Fibroblast of lung (primary cell): Measurements from ENCODE around the gene CTLA4. TPM values are rescaled to one million over a fixed set of nuclear protein-coding genes. Genes with fewer than 3 reads are reported as not detected.
A peak's percentile ranks its signal among the peaks of the same experiment; 100 is the strongest.

Experiments used
- DNase-seq, 2 donors: peaks; one replicate each; pipeline versions ENCODE4 v3.0.0 to v3.0.0-alpha.2; 2010; ENCODE audit warnings: low read depth in 2 of 2
- H2AFZ ChIP-seq: 2 replicates; pipeline ENCODE4 v1.5.1; 2012; ENCODE audit warnings: low read length, control low read depth, inconsistent platforms
- H3K27ac ChIP-seq: 2 replicates; pipeline ENCODE4 v1.5.1; 2011; ENCODE audit warnings: low read length, control low read depth; ENCODE audit not compliant: insufficient read depth
- H3K27me3 ChIP-seq: 2 replicates; pipeline ENCODE4 v1.5.1; 2011; ENCODE audit warnings: mild to moderate bottlenecking, low read length; ENCODE audit not compliant: control insufficient read depth, insufficient read depth
- H3K36me3 ChIP-seq: 2 replicates; pipeline ENCODE4 v1.5.1; 2011; ENCODE audit warnings: low read length; ENCODE audit not compliant: control insufficient read depth, insufficient read depth
- H3K4me1 ChIP-seq: 2 replicates; pipeline ENCODE4 v1.5.1; 2011; ENCODE audit warnings: low read length; ENCODE audit not compliant: control insufficient read depth, insufficient read depth; ENCODE audit errors: extremely low read depth
- H3K4me2 ChIP-seq: 2 replicates; pipeline ENCODE4 v1.5.1; 2011; ENCODE audit warnings: low read length, control low read depth; ENCODE audit not compliant: insufficient read depth; ENCODE audit errors: extremely low read depth
- H3K4me3 ChIP-seq, 4 experiments: fragments of 200-600 bp in 1 of 4; sonication (generic) in 1 of 4; replicated peaks in 1 of 4; 2 replicates each; pipeline ENCODE4 v1.5.1; 2011 to 2016; ENCODE audit warnings: low read length in 4 of 4, low read depth in 3 of 4, mild to moderate bottlenecking in 3 of 4, control low read depth in 2 of 4, inconsistent platforms in 1 of 4, mixed read lengths in 1 of 4; ENCODE audit not compliant: insufficient read depth in 1 of 4; ENCODE audit errors: control extremely low read depth in 1 of 4
- H3K79me2 ChIP-seq: 2 replicates; pipeline ENCODE4 v1.5.1; 2012; ENCODE audit warnings: mild to moderate bottlenecking, low read length, inconsistent platforms; ENCODE audit not compliant: control insufficient read depth, insufficient read depth
- H3K9ac ChIP-seq: 2 replicates; pipeline ENCODE4 v1.5.1; 2011; ENCODE audit warnings: mild to moderate bottlenecking, low read length, control low read depth; ENCODE audit not compliant: insufficient read depth
- H3K9me3 ChIP-seq: 2 replicates; pipeline ENCODE4 v1.5.1; 2012; ENCODE audit warnings: low read depth, low read length; ENCODE audit not compliant: control insufficient read depth, insufficient read depth
- H4K20me1 ChIP-seq: 2 replicates; pipeline ENCODE4 v1.5.1; 2011; ENCODE audit warnings: low read length; ENCODE audit not compliant: control insufficient read depth, insufficient read depth; ENCODE audit errors: extremely low read depth
- EZH2 ChIP-seq: IDR thresholded peaks from 2 replicates; pipeline ENCODE4 v1.5.1; 2012; ENCODE audit warnings: low read length, control low read depth, mild to moderate bottlenecking; ENCODE audit errors: missing control alignments
- polyA plus RNA-seq, 2 donors: library from polyadenylated mRNA; depleted of rRNA in 1 of 2; stranded (reverse) in 1 of 2; unstranded in 1 of 2; fragments of >200 nt; gene quantifications; 2 replicates each; pipeline ENCODE4 v1.2.1, GENCODE V29; 2011 to 2012; ENCODE audit warnings: missing spikeins in 1 of 2
- total RNA-seq: library from RNA; depleted of rRNA; stranded (reverse); fragments of >200 nt; gene quantifications from 2 replicates; pipeline ENCODE4 v1.2.1, GENCODE V29; 2014
- TF ChIP-seq, protein P1 (sequence below), 2 donors: IDR thresholded peaks in 1 of 2; conservative IDR thresholded peaks in 1 of 2; 1 replicate in 1 of 2; 2 replicates in 1 of 2; pipeline ENCODE4 v1.5.1; 2011 to 2012; ENCODE audit warnings: low read length in 2 of 2, control low read depth in 1 of 2, inconsistent platforms in 1 of 2, low read depth in 1 of 2, mild to moderate bottlenecking in 1 of 2

The CTLA4 gene
- total and polyA plus RNA-seq, 2 donors (not counting 1 experiment from before 2014, with no cell fraction given): not detected

DNA sequence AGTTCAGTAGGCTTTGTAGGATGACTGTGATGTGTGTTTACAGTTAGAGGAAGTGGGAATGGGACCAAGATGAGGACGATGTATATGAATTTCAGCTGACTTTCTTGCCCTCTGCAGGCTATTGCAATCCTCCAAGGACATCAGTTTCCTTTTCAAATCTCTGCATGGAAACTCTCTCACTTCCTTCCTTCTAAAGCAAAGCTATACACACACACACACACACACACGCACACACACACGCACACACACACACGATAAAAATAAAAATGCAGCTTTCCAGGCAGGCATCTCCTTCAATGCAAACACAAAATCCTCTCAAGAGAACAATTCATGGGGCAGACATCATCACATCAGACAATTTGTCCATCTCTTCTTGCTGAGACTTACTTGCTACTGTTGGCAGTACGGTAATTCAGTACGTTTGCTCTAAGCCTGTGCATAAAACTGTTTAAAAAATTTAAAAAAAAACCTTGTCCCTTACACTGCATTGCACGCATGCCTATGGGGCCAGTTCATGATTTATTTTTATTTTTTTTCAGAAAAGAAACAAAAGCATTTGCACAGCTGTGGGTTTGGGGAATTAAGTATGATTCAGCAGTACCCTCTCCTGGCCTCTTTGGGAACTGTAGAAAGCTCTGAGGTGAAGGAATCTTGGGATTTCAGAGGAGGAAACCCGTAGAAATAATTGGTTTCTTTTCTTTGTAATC, 41.8 kb downstream of the CTLA4 start:
- Histone ChIP-seq H3K9ac (no peak overlapping the region), H2AFZ (peak overlapping the region; percentile 90), H3K4me2 (peak overlapping the region; percentile 54), H3K27ac (peak overlapping the region; percentile 51), H3K4me1 (peaks cover 5% of the 10 kb centered on the region), H3K36me3 (no peaks in the 10 kb centered on the region), H3K79me2 (no peaks in the 10 kb centered on the region), H3K27me3 (no peaks in the 10 kb centered on the region), H3K4me3 (peak overlapping the region; percentile 1 to 51 (median 22)), H3K9me3 (no peaks in the 10 kb centered on the region), H4K20me1 (no peaks in the 10 kb centered on the region)
- DNase-seq: peak; percentile 65 to 84
- TF ChIP-seq, protein P1, sequence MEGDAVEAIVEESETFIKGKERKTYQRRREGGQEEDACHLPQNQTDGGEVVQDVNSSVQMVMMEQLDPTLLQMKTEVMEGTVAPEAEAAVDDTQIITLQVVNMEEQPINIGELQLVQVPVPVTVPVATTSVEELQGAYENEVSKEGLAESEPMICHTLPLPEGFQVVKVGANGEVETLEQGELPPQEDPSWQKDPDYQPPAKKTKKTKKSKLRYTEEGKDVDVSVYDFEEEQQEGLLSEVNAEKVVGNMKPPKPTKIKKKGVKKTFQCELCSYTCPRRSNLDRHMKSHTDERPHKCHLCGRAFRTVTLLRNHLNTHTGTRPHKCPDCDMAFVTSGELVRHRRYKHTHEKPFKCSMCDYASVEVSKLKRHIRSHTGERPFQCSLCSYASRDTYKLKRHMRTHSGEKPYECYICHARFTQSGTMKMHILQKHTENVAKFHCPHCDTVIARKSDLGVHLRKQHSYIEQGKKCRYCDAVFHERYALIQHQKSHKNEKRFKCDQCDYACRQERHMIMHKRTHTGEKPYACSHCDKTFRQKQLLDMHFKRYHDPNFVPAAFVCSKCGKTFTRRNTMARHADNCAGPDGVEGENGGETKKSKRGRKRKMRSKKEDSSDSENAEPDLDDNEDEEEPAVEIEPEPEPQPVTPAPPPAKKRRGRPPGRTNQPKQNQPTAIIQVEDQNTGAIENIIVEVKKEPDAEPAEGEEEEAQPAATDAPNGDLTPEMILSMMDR (conservative IDR thresholded peaks at IDR 0.05 in 1 of 2, IDR thresholded peaks at IDR 0.05 in 1 of 2; ENCODE audit: low read depth in 1 of 2, low read length in 2 of 2): peak; percentile 79 to 84
- TF ChIP-seq EZH2: no peak

DNA sequence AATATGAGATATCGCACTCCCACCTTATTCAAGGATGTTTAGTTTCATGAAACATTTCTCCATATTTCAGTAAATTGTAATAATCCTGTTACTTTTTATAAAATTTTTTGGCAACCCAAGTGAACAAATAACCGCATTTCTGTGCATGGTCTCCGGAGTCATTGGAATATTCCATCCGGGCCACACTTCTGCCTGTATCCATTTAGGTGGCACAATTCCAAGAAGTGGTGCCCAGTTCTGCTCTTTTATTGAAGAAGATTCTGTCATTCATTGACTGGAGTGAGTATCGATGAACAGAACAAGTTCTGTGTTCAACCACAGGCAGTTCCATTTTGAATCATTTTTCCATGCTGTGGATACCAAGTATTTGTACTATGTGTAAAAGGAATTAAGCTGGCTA, 42.4 kb downstream of the CTLA4 start:
- TF ChIP-seq, protein P1 (conservative IDR thresholded peaks at IDR 0.05 in 1 of 2, IDR thresholded peaks at IDR 0.05 in 1 of 2; ENCODE audit: low read depth in 1 of 2, low read length in 2 of 2): no peak
- no peak for TF ChIP-seq EZH2
- Histone ChIP-seq H3K79me2 (no peaks in the 10 kb centered on the region), H3K36me3 (no peaks in the 10 kb centered on the region), H4K20me1 (no peaks in the 10 kb centered on the region), H3K4me2 (peak overlapping the region; percentile 54), H3K9me3 (no peaks in the 10 kb centered on the region), H3K27ac (peak overlapping the region; percentile 34), H3K9ac (no peak overlapping the region), H2AFZ (peak overlapping the region; percentile 90), H3K27me3 (no peaks in the 10 kb centered on the region), H3K4me3 (peak overlapping the region; percentile 1 to 51 (median 33)), H3K4me1 (peaks cover 5% of the 10 kb centered on the region)
- peak in 1 of 2 donors; percentile 6 for DNase-seq

DNA sequence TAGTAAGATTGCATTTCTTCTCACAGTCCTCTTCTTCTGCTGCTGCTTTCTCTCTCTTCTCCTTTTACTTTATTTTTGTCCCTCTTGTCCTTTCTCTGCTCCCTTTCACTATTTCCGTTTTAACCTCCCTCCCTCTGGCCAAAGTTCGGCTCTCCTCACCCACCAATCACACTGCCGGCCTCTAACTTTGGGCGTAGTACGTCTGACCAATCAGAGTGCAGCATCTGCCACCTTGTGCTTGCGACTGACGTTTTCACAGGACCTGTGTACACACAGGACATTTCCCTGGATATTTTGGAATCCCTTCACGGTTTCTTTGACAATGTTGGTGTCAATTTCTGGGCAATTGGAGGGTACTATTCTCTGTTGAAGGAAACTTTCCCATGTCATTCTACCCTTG, 46.4 kb downstream of the CTLA4 start:
- H3K27ac ChIP-seq: no peak overlapping the region
- H3K4me3 ChIP-seq: no peak overlapping the region
- no peak for DNase-seq
- no peaks in the 10 kb centered on the region for H3K27me3 ChIP-seq
- no peak overlapping the region for H3K4me2 ChIP-seq
- H3K79me2 ChIP-seq: no peaks in the 10 kb centered on the region
- no peak overlapping the region for H2AFZ ChIP-seq
- H3K9me3 ChIP-seq: no peaks in the 10 kb centered on the region
- no peak for TF ChIP-seq EZH2
- TF ChIP-seq, protein P1 (conservative IDR thresholded peaks at IDR 0.05 in 1 of 2, IDR thresholded peaks at IDR 0.05 in 1 of 2; ENCODE audit: low read depth in 1 of 2, low read length in 2 of 2): no peak
- H3K9ac ChIP-seq: no peak overlapping the region
- no peaks in the 10 kb centered on the region for H3K36me3 ChIP-seq
- no peaks in the 10 kb centered on the region for H4K20me1 ChIP-seq
- H3K4me1 ChIP-seq: peaks cover 5% of the 10 kb centered on the region
